Keratinocyte (primary cell): ENCODE data around the gene DTNBP1. TPM values are rescaled to one million over a fixed set of nuclear protein-coding genes. Genes with fewer than 3 reads are reported as not detected.
A peak's percentile ranks its signal among the peaks of the same experiment; 100 is the strongest.

Experiments
- DNase-seq: peaks from one replicate; pipeline ENCODE4 v3.0.0-alpha.2; 2011; ENCODE audit warnings: low read depth, missing footprints, low spot score
- FAIRE-seq: peaks from 2 replicates; lab custom pipeline; 2011; peaks lifted over from hg19 to GRCh38; lab: Jason Lieb, UNC
- H2AFZ ChIP-seq: 2 replicates; pipeline ENCODE4 v1.6.0; 2012; ENCODE audit warnings: low read length, control low read depth, inconsistent platforms; ENCODE audit not compliant: control insufficient read depth
- H3K27ac ChIP-seq: 2 replicates; pipeline ENCODE4 v1.5.1; 2011; ENCODE audit warnings: low read length; ENCODE audit not compliant: control insufficient read depth, insufficient read depth
- H3K27me3 ChIP-seq: 3 replicates; pipeline ENCODE4 v1.6.0; 2011; ENCODE audit warnings: low read length; ENCODE audit not compliant: control insufficient read depth, insufficient read depth; ENCODE audit errors: extremely low read depth
- H3K36me3 ChIP-seq, 2 experiments: 2 replicates in 1 of 2; 3 replicates in 1 of 2; pipeline ENCODE4 v1.5.1; 2011; ENCODE audit warnings: low read length in 2 of 2, mild to moderate bottlenecking in 1 of 2; ENCODE audit not compliant: control insufficient read depth in 2 of 2, insufficient read depth in 2 of 2; ENCODE audit errors: extremely low read depth in 1 of 2
- H3K4me1 ChIP-seq: 3 replicates; pipeline ENCODE4 v1.5.1; 2011; ENCODE audit warnings: low read length; ENCODE audit not compliant: control insufficient read depth, insufficient read depth; ENCODE audit errors: extremely low read depth
- H3K4me2 ChIP-seq: 3 replicates; pipeline ENCODE4 v1.6.0; 2011; ENCODE audit warnings: low read depth, low read length; ENCODE audit not compliant: control insufficient read depth, insufficient read depth; ENCODE audit errors: extremely low read depth
- H3K4me3 ChIP-seq, 3 experiments: fragments of 200-600 bp in 1 of 3; sonication (generic) in 1 of 3; 2 replicates in 2 of 3; 3 replicates in 1 of 3; pipeline ENCODE4 v1.5.1; 2011 to 2016; ENCODE audit warnings: low read length in 3 of 3, mild to moderate bottlenecking in 3 of 3, control low read depth in 2 of 3, inconsistent platforms in 1 of 3, low read depth in 1 of 3, mixed read lengths in 1 of 3, mixed run types in 1 of 3, moderate library complexity in 1 of 3; ENCODE audit not compliant: control insufficient read depth in 2 of 3, insufficient read depth in 2 of 3; ENCODE audit errors: extremely low read depth in 1 of 3
- H3K79me2 ChIP-seq: 2 replicates; pipeline ENCODE4 v1.6.0; 2012; ENCODE audit warnings: low read length; ENCODE audit not compliant: control insufficient read depth, insufficient read depth
- H3K9ac ChIP-seq: 3 replicates; pipeline ENCODE4 v1.6.0; 2011; ENCODE audit warnings: low read length; ENCODE audit not compliant: control insufficient read depth, insufficient read depth; ENCODE audit errors: extremely low read depth
- H3K9me1 ChIP-seq: 3 replicates; pipeline ENCODE4 v1.6.0; 2011; ENCODE audit warnings: low read length; ENCODE audit not compliant: control insufficient read depth, insufficient read depth; ENCODE audit errors: extremely low read depth
- H3K9me3 ChIP-seq: 2 replicates; pipeline ENCODE4 v1.5.1; 2012; ENCODE audit warnings: low read depth, low read length; ENCODE audit not compliant: control insufficient read depth
- H4K20me1 ChIP-seq: 3 replicates; pipeline ENCODE4 v1.6.0; 2011; ENCODE audit warnings: low read length; ENCODE audit not compliant: control insufficient read depth, insufficient read depth; ENCODE audit errors: extremely low read depth
- CTCF ChIP-seq, 3 experiments: IDR thresholded peaks in 1 of 3; conservative IDR thresholded peaks in 1 of 3; optimal IDR thresholded peaks in 1 of 3; 2 replicates in 2 of 3; 3 replicates in 1 of 3; pipeline versions ENCODE3 to v1.5.1; 2011; ENCODE audit warnings: low read length in 3 of 3, mild to moderate bottlenecking in 3 of 3, moderate library complexity in 2 of 3, control low read depth in 1 of 3, inconsistent platforms in 1 of 3; ENCODE audit not compliant: insufficient read depth in 2 of 3; ENCODE audit errors: extremely low read depth in 1 of 3
- EZH2 ChIP-seq: IDR thresholded peaks from one replicate; pipeline ENCODE4 v1.6.1; 2012; ENCODE audit warnings: inconsistent platforms, mild to moderate bottlenecking, low read length, moderate library complexity
- dilution Hi-C: fragments of 300-500 bp; cut with MboI; formaldehyde crosslinking; loops from one replicate; pipeline ENCODE4 v1.7.0; 2020; ENCODE audit warnings: low sequenced_read_pairs; ENCODE audit not compliant: extremely low pct_ligation_motif_present
- polyA plus RNA-seq, 5 experiments: library from polyadenylated mRNA; depleted of rRNA in 3 of 5; stranded (reverse) in 3 of 5; stranded (forward) in 1 of 5; unstranded in 1 of 5; fragments of >200 nt; gene quantifications; 1 replicate in 1 of 5; 2 replicates in 3 of 5; 3 replicates in 1 of 5; pipeline versions ENCODE4 v1.2.1 to v1.2.3, GENCODE V29; 2011 to 2012; ENCODE audit warnings: missing spikeins in 2 of 5, low read depth in 1 of 5, low replicate concordance in 1 of 5

Gene DTNBP1
- polyA plus RNA-seq, 1 donor (not counting 4 experiments of a cell fraction or from before 2014, with no cell fraction given) = 11.5 TPM

- Histone ChIP-seq H3K9me3 (no peaks in the 10 kb centered on the region), H3K27me3 (no peaks in the 10 kb centered on the region), H3K4me2 (no peak overlapping the region), H3K79me2 (no peaks in the 10 kb centered on the region), H3K9me1 (no peaks in the 10 kb centered on the region), H3K36me3 (no peaks in the 10 kb centered on the region), H3K4me3 (no peak overlapping the region), H3K4me1 (peaks cover 4% of the 10 kb centered on the region), H3K9ac (no peak overlapping the region), H2AFZ (no peak overlapping the region), H3K27ac (no peak overlapping the region), H4K20me1 (no peaks in the 10 kb centered on the region)
- TF ChIP-seq CTCF (optimal IDR thresholded peaks at IDR 0.05 in 1 of 3, IDR thresholded peaks at IDR 0.05 in 1 of 3, conservative IDR thresholded peaks at IDR 0.05 in 1 of 3; ENCODE audit: extremely low read depth in 1 of 3, insufficient read depth in 2 of 3, low read length in 3 of 3) = no peak
- TF ChIP-seq EZH2 = no peak
- no peak for DNase-seq
- dilution Hi-C loops = no loop called here
- peak; percentile 36 for FAIRE-seq
Observed at GRCh38 chr6:15588971-15589634, 73.7 kb downstream of the DTNBP1 start.

- Histone ChIP-seq H3K79me2 (no peaks in the 10 kb centered on the region), H3K4me3 (no peak overlapping the region), H3K9me3 (no peaks in the 10 kb centered on the region), H3K9me1 (no peaks in the 10 kb centered on the region), H3K27me3 (no peaks in the 10 kb centered on the region), H3K36me3 (no peaks in the 10 kb centered on the region), H3K27ac (no peak overlapping the region), H3K4me2 (no peak overlapping the region), H3K9ac (no peak overlapping the region), H3K4me1 (peaks cover 4% of the 10 kb centered on the region), H2AFZ (no peak overlapping the region), H4K20me1 (no peaks in the 10 kb centered on the region)
- no peak for FAIRE-seq
- no peak for DNase-seq
- no peak for TF ChIP-seq CTCF (optimal IDR thresholded peaks at IDR 0.05 in 1 of 3, IDR thresholded peaks at IDR 0.05 in 1 of 3, conservative IDR thresholded peaks at IDR 0.05 in 1 of 3; ENCODE audit: extremely low read depth in 1 of 3, insufficient read depth in 2 of 3, low read length in 3 of 3)
- TF ChIP-seq EZH2 = no peak
- dilution Hi-C loops = no loop called here
Observed at GRCh38 chr6:15586503-15586902, 76.3 kb downstream of the DTNBP1 start.
